KBM-7 (cell line): Measurements from ENCODE around the gene IL13RA1.
"Not testable (repeated sequence)": the region's sequence is repeated elsewhere in the genome, so short reads cannot be mapped to it uniquely, and the experiment has no call there.

Experiments used
- DNase-seq: peaks from one replicate; pipeline ENCODE4 v3.0.0-alpha.2; 2015
- in situ Hi-C: fragments of 300-500 bp; cut with MboI; formaldehyde crosslinking; loops from 2 replicates; pipeline ENCODE4 v1.14.3; 2020; ENCODE audit warnings: low sequenced_read_pairs, low pct_unique_long_range_greater_than_20kb, mixed read lengths

The IL13RA1 gene

DNA sequence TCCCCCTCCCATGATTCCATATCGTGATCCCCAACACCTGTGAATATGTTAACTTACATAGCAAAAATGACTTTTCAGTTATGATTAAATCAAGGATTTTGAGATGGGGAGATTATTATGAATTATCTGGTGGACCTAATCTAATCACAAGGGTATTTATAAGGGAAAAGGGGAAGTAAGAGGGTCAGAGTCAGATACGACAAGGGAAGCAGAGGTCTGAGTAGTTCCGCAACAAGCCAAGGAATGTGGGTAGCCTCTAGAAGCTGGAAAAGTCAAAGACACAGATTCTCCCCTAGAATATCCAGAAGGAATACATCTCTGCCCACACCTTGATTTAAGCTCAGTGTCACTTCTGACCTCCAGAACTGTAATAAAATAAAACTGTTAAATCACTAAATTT lies 1.0 kb upstream of the IL13RA1 start:
- in situ Hi-C loops: no loop called here
- no peak for DNase-seq

DNA sequence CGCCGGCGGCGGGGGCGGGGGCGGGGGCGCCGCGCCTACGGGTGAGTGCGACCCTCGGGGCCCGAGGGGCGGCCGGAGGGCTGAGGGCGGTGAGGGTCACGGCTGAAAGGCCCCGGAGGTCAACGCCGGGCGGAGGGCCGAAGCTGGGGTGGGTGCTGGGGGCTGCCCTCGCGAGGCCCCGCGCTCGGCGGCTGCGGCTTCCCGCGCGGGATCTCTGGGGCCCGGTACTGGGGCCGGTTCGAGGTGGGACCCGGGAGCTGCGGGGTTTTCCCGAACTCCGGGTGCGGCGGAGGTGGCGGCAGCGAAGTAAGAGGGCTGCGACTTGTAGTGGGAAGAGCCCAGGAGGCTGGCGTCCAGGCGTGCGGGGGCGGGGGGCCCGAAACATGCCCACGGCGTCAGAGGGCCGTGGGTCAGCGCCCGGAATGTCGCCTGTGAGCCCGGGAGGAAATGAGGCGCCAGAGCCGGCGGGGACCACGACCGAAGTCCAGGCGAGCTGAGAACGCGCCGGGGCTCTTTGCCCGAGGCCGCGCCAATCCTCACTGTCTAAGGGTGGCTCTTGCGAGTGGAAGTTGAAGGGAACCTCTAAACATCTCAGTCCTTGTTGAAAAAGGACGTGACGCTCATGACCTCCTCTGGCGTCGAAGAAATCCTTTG lies 407 bp downstream of the IL13RA1 start:
- DNase-seq: no peak
- in situ Hi-C loops: no loop called here

DNA sequence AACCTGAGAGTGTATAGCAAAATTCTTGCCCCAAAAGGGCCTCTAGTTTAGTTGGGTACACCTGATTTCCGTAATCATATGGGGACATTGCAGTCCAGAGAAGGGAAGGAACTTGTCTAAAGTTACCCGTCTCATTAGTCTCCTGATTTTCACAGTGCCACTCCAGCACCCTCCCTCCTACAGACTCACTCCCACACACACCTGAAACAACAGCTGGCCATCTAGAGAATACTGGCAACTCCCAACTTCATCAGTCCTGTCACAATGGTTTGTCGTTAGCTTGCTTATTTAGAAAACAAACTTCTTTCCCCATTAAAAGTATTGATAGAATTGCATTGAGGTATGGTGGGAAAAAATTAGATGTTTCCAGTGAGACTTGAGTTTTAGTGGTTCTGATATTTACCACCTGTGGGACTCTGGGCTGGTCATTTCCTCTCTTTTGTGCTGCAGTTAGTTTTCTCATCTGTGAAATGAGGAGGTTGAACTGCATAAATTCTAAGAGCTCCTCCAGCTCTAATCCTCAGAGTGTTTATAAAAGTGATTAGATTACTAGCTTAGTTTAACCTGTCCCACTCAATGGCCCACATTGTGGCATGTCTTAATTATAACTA lies 1.7 kb downstream of the IL13RA1 start:
- no peak for DNase-seq
- in situ Hi-C loops: no loop called here

DNA sequence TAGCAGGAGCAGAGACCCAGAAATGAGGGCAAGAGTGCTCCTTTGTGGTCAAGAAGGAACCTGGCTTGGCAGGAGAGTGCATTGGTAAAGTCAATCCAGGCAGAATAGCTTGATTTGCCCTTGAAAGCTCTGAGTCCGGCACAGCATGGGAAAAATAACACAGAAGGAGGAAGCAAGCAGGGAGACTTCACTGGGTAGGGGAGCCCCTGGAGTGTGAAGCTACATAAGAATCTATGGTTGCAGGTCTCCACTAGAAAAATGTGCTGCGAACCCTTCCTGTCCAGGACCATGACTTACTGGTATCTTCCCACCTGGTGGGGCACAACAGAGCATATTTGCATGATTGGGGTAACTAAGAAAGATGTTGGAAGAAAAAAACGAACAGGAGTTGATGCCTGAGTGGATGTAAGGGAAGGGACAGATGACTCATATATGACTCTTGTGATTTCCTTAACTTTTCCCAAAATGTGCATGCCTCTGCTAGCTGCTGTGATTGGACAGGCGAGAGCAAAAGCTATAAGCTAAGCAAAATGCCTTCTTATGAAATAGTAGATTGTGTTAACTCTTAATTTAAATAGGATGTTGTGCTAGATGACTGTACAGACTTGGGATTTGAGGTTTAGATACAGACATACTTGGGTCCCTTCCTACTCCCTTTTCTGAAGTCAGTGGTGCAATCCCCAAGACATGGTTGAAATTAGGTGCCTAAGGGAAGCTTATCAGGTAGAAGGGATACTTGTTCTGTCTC lies 3.3 kb downstream of the IL13RA1 start:
- in situ Hi-C loops: no loop called here
- DNase-seq: no peak

DNA sequence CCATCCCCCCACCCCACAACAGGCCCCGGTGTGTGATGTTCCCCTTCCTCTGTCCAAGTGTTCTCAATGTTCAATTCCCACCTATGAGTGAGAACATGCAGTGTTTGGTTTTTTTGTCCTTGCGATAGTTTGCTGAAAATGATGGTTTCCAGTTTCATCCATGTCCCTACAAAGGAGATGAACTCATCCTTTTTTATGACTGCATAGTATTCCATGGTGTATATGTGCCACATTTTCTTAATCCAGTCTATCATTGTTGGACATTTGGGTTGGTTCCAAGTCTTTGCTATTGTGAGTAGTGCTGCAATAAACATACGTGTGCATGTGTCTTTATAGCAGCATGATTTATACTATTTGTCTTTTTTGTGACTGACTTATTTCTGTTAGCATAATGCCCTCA lies 5.1 kb downstream of the IL13RA1 start:
- DNase-seq, in situ Hi-C loops: not testable (repeated sequence)

DNA sequence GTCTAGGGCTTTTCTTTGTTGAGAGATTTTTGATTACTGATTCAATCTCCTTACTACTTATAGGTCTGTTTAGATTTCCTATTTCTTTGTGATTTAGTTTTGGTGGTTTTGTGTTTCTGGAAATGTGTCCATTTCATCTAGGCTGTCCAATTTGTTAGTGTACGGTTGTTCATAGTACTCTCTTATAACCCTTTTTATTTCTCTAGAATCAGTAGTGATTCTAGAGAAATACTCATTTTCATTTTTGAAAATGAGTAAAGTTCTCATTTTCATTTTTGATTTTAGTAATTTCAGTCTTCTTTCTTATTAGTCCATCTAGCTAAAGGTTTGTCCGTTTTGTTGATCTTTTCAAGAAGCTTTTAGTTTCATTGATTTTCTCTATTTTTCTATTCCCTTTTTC lies 7.5 kb downstream of the IL13RA1 start:
- DNase-seq: no peak
- in situ Hi-C loops: no loop called here

DNA sequence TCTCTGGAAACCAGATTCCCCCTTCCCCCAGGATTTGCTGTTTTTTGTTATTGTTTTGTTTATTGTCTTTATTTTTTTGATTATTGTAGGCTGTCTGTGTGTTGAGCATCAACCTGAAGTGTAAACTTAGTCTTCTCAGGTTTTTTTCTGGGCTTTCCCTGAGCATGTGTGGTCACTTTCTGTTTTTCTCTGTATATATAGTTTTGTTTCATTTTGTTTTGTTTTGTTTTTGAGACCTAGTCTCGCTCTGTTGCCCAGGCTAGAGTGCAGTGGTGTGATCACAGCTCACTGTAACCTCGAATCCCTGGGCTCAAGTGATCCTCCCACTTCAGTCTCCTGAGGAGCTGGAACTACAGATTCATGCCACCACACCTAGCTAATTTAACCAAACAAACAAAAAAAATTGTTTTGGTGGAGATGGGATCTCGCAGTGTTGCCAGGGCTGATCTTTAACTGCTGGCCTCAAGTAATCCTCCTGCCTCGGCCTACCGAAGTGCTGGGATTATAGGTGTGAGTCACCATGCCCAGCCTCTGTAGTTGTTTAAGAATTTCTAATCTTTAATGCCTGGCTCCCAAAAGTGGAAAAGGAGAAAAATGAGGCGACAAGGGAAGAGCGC lies 9.1 kb downstream of the IL13RA1 start:
- in situ Hi-C loops: no loop called here
- DNase-seq: no peak

DNA sequence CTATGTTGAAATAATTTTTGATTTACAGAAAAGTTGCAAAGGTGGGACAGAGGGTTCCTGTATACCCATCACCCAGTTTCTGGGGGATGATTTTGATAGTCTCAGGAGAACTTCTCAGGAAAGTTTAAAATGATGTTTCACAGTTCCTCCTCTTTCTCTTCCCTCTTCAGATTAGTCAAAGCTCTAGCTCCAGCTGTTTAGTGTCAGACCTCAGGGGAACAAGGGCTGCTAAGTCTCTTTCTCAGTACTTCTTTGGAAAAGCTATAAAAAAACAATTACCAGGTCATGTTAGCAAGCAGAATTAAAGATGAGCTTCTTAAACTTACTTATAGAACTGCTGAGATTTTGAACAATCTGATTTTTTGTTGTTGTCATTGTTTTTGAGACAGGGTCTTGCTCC lies 12.2 kb downstream of the IL13RA1 start:
- in situ Hi-C loops: no loop called here
- no peak for DNase-seq

DNA sequence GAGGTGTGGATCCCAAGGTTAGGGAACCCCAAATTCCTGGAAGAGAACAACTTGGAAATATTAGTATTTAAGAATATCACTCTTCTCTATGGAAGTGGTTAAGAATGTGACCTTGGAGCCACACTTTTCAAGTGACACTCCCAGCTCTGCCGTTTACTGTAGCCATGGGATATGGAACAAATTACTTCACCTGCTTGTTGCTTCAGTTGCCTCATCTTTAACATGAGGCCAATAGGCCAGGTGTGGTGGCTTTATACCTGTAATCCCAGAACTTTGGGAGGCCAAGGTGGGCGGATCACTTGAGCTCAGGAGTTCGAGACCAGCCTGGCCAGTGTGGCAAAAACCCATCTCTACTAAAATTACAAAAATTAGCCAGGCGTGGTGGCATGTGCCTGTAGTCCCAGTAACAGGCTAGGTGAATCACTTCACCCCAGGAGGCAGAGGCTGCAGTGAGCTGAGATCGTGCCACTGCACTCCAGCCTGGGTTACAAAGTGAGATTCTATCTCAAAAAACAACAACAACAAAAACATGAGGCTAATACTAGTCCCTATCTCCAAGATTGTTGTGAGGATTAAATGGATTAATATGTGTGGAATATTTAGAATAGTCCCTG lies 13.0 kb downstream of the IL13RA1 start:
- DNase-seq: no peak

DNA sequence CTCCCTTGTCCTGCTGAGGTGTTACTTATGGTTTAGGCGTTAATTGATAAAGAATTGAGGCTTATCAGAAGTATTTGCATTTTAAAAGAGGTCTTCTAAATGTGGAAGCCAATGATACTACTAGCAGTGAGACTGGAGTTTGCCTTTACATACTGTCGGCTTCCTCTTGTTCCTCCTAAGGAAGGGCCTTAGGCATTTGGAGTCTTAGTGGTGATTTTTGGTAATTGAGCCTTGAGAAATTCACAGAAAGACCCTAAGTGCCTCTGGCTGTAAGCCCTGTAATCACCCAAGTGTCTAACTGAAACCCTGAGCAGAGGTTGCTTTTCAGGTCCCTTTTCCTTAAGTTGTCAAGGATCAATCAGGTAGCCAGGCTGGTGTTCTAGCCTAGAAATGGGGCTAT lies 14.8 kb downstream of the IL13RA1 start:
- no peak for DNase-seq
- in situ Hi-C loops: no loop called here

More for the DNA sequence above, 13.0 kb downstream of the IL13RA1 start:
- in situ Hi-C loops: no loop called here

DNA sequence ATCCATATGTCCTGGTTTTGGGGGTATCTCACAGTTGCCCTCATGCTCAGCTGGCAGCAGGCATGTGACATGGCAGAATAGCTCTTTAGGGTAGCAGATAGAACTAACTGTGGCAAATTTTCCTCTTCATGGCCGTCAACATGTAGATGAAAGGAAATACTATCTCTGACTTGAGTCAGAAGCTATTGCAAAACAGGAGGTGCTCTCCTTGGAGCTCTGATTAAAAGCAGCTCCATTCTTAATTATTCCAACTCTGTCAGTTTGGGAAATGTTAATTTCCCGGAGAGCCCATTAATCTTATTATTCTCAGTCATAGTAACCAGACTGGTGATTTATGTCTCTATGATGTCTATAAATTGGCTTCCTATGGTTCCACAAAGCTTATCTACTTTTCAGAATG lies 18.2 kb downstream of the IL13RA1 start:
- DNase-seq: no peak

DNA sequence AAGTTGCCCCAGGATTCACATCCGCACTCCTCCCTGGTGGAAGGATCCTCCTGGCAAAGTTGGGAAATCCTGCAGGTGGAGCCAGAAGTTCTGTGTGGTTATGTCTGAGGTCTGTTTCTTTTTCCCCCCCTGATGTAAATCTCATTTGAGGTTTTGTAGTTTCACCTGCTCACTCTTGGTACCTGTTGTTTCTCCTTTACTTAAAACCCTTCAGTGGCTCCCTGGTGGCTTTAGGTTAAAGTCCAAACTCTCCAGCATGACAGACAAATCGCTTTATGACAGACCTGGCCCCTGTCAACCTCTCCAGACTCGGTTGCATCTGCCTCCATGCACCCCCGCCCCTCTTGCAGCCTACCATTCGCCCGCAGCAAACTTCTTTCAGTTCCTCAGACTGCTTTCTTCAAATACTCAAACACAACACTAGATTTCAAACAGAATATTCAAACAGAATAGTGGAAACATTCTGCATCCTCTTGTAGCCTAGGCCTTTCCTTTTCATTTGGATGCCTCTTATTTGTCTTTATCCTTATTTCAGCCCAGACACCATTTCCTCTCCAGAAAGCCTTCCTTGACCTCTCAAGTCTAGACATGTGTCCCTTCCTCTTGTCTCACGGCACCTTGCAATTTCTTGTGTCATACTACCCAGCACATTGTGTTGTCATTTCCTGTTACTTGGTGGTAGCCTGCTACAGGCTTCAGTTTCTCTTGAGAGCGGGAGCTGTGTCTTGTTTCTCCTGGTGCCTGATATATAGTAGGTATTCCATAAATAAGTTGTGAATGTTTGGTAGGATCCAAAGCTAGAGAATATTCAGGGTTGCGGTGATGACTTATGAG lies 24.8 kb downstream of the IL13RA1 start:
- peak; percentile 73 for DNase-seq
- in situ Hi-C loops: no loop called here

More for the DNA sequence above, 18.2 kb downstream of the IL13RA1 start:
- in situ Hi-C loops: no loop called here

DNA sequence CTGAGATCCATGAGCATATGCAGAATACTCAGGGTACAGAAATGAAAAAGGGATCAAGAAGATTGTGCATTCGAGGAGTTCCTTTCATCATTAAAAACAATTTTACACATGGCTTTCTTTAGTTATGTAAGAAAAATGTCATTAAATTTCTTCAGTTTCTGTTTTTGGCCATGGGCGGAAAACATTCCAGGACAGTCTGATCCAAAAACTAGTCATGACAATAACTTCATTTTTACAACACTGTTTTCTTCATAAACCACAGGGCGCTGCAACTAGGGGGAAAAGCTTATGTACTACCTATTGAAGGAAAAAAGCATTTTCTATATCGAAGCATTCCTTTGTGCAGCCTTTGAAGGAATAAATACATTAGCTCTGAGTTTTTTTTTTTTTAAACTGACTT lies 28.2 kb downstream of the IL13RA1 start:
- in situ Hi-C loops: no loop called here
- no peak for DNase-seq

DNA sequence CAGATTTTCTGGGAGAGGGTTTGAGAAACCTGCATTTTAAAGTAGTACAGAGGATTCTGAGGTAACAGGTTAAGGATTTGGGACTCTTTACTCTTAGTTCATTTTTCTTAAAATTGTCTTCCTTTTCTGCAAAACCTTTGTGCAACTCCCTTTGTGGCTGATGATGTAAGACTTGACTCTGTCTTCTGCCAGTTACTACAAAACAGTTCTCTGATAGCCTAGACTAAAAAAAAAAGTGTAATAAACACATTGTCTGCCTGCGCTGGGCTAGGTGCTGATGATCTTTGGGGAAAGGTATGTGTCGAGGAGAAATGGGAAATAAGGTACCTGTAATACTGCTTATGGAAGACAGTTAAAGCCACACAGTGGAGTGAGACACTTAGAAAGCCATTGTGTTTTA lies 28.7 kb downstream of the IL13RA1 start:
- in situ Hi-C loops: no loop called here
- DNase-seq: peak; percentile 16

DNA sequence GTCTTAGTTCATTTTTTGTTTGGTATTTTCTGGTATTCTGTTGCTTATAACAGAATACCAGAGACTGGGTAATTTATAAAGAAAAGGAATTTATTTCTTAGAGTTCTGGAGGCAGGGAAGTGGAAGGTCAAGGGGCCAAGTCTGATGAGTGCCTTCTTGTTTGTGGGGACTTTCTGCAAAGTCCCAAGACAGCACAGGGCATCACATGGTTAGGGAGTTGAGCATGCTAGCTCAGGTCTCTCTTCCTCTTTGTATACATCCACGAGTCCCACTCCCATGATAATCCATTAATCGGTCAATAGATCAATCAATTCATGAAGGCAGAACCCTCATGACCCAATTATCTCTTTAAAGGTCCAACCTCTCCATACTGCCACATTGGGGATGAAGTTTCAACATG lies 31.1 kb downstream of the IL13RA1 start:
- DNase-seq: no peak
- in situ Hi-C loops: no loop called here

DNA sequence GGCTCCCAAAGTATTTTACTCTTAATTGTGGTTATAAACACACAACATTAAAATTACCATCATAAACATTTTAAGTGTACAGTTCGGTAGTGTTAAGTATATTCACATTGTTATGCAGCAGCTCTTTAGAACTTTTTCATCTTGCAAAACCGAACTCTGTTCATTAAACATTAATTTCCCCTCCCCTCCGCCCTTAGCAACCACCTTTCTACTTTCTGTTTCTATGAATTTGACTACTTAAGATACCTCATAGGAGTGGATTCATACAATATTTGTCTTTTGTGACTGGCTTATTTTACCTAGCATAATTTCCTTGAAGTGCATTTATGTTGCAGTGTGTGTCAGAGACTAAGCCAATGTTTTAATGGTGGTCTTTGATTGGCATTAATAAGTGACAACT lies 32.6 kb downstream of the IL13RA1 start:
- in situ Hi-C loops: no loop called here
- no peak for DNase-seq

DNA sequence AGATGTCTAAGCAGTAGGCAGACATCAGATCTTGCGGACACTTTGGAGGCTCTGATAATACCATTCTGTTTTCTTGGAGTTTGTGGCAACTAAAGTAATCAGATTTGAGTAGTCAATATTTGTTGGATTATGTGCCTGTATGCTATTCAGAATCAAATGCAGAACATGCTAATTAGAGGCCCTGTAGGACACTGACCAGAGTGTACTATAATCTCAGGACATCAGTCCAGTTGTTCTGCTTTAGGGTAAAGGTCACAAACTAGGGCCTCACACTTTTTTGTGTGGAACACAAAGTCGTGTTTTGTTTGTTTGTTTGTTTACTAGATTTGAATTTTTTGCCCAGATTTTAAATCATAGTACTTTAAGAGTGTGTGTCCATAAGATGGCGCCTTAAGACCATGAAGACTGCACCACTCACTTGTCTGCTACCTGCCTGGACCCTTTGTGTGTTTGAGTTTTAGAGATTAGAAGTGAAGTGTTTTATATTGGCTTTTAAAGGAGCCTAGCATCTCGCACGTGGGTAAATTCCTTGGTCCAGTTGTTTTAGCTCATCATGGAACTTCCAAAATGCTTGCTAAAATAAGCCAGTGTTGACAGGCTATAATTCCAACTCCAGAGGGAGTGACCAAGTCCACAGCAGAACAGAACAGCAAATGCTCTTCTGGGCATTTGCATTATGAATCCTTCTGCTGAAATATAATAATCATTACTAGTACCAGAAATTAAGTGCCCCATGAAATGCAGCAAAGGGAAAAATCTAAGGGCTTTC lies 34.7 kb downstream of the IL13RA1 start:
- in situ Hi-C loops: no loop called here
- DNase-seq: peak; percentile 40

DNA sequence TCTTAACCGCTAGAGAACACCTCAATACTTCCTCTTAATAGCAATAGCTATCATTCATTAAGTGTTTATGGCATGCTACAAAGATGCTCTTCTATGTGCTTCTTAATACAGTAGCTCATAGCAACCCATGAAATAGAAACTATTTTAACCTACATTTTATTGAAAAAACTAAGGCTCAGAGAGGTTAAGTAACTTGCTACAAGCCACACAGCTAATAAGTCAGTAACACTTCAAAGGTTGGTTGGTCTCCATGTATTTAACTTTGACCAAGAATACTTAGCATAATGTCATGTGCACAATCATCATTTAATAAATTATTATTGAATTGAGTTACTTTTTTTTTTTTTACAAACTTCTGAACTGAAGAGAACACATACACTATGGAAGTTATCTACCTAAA lies 36.1 kb downstream of the IL13RA1 start:
- in situ Hi-C loops: no loop called here
- DNase-seq: no peak
